HepG2 (cell line): Measurements from ENCODE around the gene PRMT5. TPM values are rescaled to one million over a fixed set of nuclear protein-coding genes. Genes with fewer than 3 reads are reported as not detected.

Experiments
- ATF1 ChIP-seq: IDR thresholded peaks from 2 replicates; pipeline ENCODE4 v1.6.1; 2016; ENCODE audit warnings: mild to moderate bottlenecking, control low read depth
- DBP ChIP-seq: sonication (generic); formaldehyde crosslinking; IDR thresholded peaks from 2 replicates; pipeline ENCODE4 v1.4.0; 2020; ENCODE audit warnings: missing genetic modification reagents; ENCODE audit errors: not compliant biosample characterization
- SATB2 ChIP-seq: sonication (generic); formaldehyde crosslinking; IDR thresholded peaks from 2 replicates; pipeline ENCODE4 v1.5.0; 2020; ENCODE audit warnings: missing genetic modification reagents
- STAG1 ChIP-seq: sonication (generic); formaldehyde crosslinking; IDR thresholded peaks from 2 replicates; pipeline ENCODE4 v1.4.0; 2020; ENCODE audit warnings: missing genetic modification reagents
- TFDP2 ChIP-seq: sonication (generic); formaldehyde crosslinking; IDR thresholded peaks from 2 replicates; pipeline ENCODE4 v1.4.0; 2020; ENCODE audit warnings: missing genetic modification reagents
- ZBTB1 ChIP-seq: sonication (generic); formaldehyde crosslinking; IDR thresholded peaks from 2 replicates; pipeline ENCODE4 v1.4.0; 2020; ENCODE audit warnings: missing genetic modification reagents, borderline replicate concordance
- ZNF18 ChIP-seq: sonication (generic); formaldehyde crosslinking; IDR thresholded peaks from 2 replicates; pipeline ENCODE4 v1.8.0; 2022; ENCODE audit warnings: mild to moderate bottlenecking, missing genetic modification reagents; ENCODE audit not compliant: insufficient replicate concordance
- ZNF225 ChIP-seq: sonication (generic); formaldehyde crosslinking; IDR thresholded peaks from 2 replicates; pipeline ENCODE4 v1.4.0; 2020; ENCODE audit warnings: mild to moderate bottlenecking, missing genetic modification reagents
- ZNF576 ChIP-seq: sonication (generic); formaldehyde crosslinking; IDR thresholded peaks from 2 replicates; pipeline ENCODE4 v1.4.0; 2020; ENCODE audit warnings: mild to moderate bottlenecking, missing genetic modification reagents
- ZNF639 ChIP-seq: conservative IDR thresholded peaks from 2 replicates; pipeline ENCODE4 v1.6.1; 2018; ENCODE audit warnings: missing genetic modification reagents
- ZNF652 ChIP-seq: IDR thresholded peaks from 2 replicates; pipeline ENCODE4 v1.6.1; 2016; ENCODE audit warnings: low read depth, borderline replicate concordance
- ZNF724P ChIP-seq: sonication (generic); formaldehyde crosslinking; IDR thresholded peaks from 2 replicates; pipeline ENCODE4 v1.8.0; 2022; ENCODE audit warnings: missing genetic modification reagents, borderline replicate concordance
- ZNF772 ChIP-seq: sonication (generic); formaldehyde crosslinking; IDR thresholded peaks from 2 replicates; pipeline ENCODE4 v1.5.0; 2020; ENCODE audit warnings: mild to moderate bottlenecking, missing genetic modification reagents
- polyA plus RNA-seq, 8 experiments: library from polyadenylated mRNA; depleted of rRNA in 3 of 8; stranded (reverse) in 7 of 8; unstranded in 1 of 8; fragments of >200 nt; fragmentation: Illumina TruSeq in 4 of 8; extraction: Trizol in 4 of 8; gene quantifications; 2 replicates each; pipeline versions ENCODE4 v1.2.1 to v1.2.3, GENCODE V29; 2011 to 2016; ENCODE audit warnings: low read depth in 4 of 8, missing spikeins in 1 of 8, mixed read lengths in 1 of 8; ENCODE audit not compliant: insufficient read depth in 1 of 8
- total RNA-seq, 5 experiments: library from RNA; depleted of rRNA; stranded (reverse); fragments of >200 nt; fragmentation: Illumina TruSeq; extraction: Trizol; gene quantifications; 2 replicates each; pipeline ENCODE4 v1.2.3, GENCODE V29; 2016; ENCODE audit warnings: low read depth in 1 of 5

The PRMT5 gene
- total and polyA plus RNA-seq, 2 of the 13 experiments (the other 11 are each of a cell fraction or from before 2014, with no cell fraction given), result 210 to 354 TPM

- no peak for TF ChIP-seq ZBTB1 (CRISPR knock-in tag)
- no peak for TF ChIP-seq SATB2 (CRISPR knock-in tag)
- TF ChIP-seq STAG1 (CRISPR knock-in tag), result no peak
- no peak for TF ChIP-seq ZNF18 (CRISPR knock-in tag)
- TF ChIP-seq ZNF772 (CRISPR knock-in tag), result peak; percentile 79; the same call in 1 of the 2 replicates
- no peak for TF ChIP-seq DBP (CRISPR knock-in tag)
- TF ChIP-seq ZNF724P (CRISPR knock-in tag), result no peak
- no peak for TF ChIP-seq ZNF576 (CRISPR knock-in tag)
- no peak for TF ChIP-seq ZNF639 (CRISPR knock-in tag)
- no peak for TF ChIP-seq TFDP2 (CRISPR knock-in tag)
- no peak for TF ChIP-seq ATF1 (CRISPR knock-in tag)
- TF ChIP-seq ZNF652, result no peak
- TF ChIP-seq ZNF225 (CRISPR knock-in tag), result peak; percentile 60; the same call in 1 of the 2 replicates
These were observed 27.4 kb downstream of the PRMT5 start (continued) for GRCh38 chr14:22901799-22902198.
